ENCODE results near the gene RASL10B. TPM values are rescaled to one million over a fixed set of nuclear protein-coding genes. Genes with fewer than 3 reads are reported as not detected.

The RASL10B gene
- total and polyA plus RNA-seq, 10 of the 15 experiments (the other 5 are each of a cell fraction or from before 2014, with no cell fraction given), result not detected

- TF ChIP-seq PRDM15 (CRISPR knock-in tag; IDR thresholded peaks at IDR 0.05) (no peak), RAD51 (IDR thresholded peaks at IDR 0.05) (no peak), EP300 (IDR thresholded peaks at IDR 0.05; ENCODE audit: borderline replicate concordance in 1 of 2, control insufficient read depth in 1 of 2, low read depth in 2 of 2, low read length in 2 of 2) (no peak)
These were observed 11.1 kb downstream of the RASL10B start (continued) for GRCh38 chr17:35742496-35742895.

- Histone ChIP-seq H3K9me3 (replicated peaks; ENCODE audit: control insufficient read depth, insufficient read depth, low read length) (no peaks in the 10 kb centered on the region), H3K4me2 (ENCODE audit: control insufficient read depth, insufficient read depth) (no peak overlapping the region), H4K20me1 (ENCODE audit: control insufficient read depth, insufficient read depth) (no peaks in the 10 kb centered on the region), H3K79me2 (ENCODE audit: control insufficient read depth, insufficient read depth, low read length) (no peaks in the 10 kb centered on the region), H3K27ac (ENCODE audit: control insufficient read depth, insufficient read depth) (no peak overlapping the region), H3K9ac (ENCODE audit: control insufficient read depth, insufficient read depth, low read length) (no peak overlapping the region), H3K4me1 (ENCODE audit: control insufficient read depth, insufficient read depth, low read length) (no peaks in the 10 kb centered on the region), H2AFZ (ENCODE audit: control insufficient read depth, low read depth, low read length) (no peak overlapping the region), H3K36me3 (ENCODE audit: control insufficient read depth in 2 of 2, insufficient read depth in 2 of 2, low read length in 1 of 2) (no peaks in the 10 kb centered on the region), H3K27me3 (replicated peaks in 1 of 2; ENCODE audit: control insufficient read depth in 2 of 2, insufficient read depth in 2 of 2, low read length in 1 of 2) (peaks cover 2 to 3% of the 10 kb centered on the region in 2 experiments; a peak in 2 of 4 replicates), H3K4me3 (no peak overlapping the region)
- BruUV-seq (replicated peaks), result no TSS peak
- POLR2A ChIA-PET, result no interaction called here
- RAD21 ChIA-PET (ENCODE audit: unreplicated experiment), result no interaction called here
- intact Hi-C loops (cut with micrococcal nuclease; ENCODE audit: unreplicated experiment), result loop anchor here (10.0 kb wide), 1 partner anchor 1318 kb away; no protein-coding TSS in a partner anchor
- in situ Hi-C loops (cut with MboI), result loop anchor here (10.0 kb wide), 1 partner anchor 578 kb away; no protein-coding TSS in a partner anchor
- CTCF ChIA-PET, result interaction anchor here (0.6 to 6.0 kb wide), 2 partner anchors 32 to 130 kb away, joined by 3 to 116 read pairs; no protein-coding TSS in a partner anchor
- DNase-seq (ENCODE audit: low read depth, low spot score) (no peak), FAIRE-seq (no peak), ATAC-seq (no peak)
- SMC1A ChIA-PET (ENCODE audit: uncharacterized antibody, unreplicated experiment), result interaction anchor here (0.8 kb wide), 1 partner anchor 130 kb away, joined by 3 read pairs; no protein-coding TSS in a partner anchor
- WGBS (ENCODE audit: insufficient coverage, insufficient replicate concordance, low lambda C conversion rate, missing lambda C conversion rate), result 34% methylated on average over 6 of the region's 7 CpGs
- TF ChIP-seq SUPT20H (IDR thresholded peaks at IDR 0.05; ENCODE audit: borderline replicate concordance, control insufficient read depth, low read depth, low read length) (no peak), NR2C2 (IDR thresholded peaks at IDR 0.05; ENCODE audit: borderline replicate concordance, control insufficient read depth, insufficient read length, low read depth) (no peak), SPI1 (IDR thresholded peaks at IDR 0.05; ENCODE audit: borderline replicate concordance, insufficient read depth, low read depth, low read length) (no peak), CUX1 (IDR thresholded peaks at IDR 0.05; ENCODE audit: insufficient replicate concordance, low read depth, low read length) (no peak), POLR2AphosphoS2 (IDR thresholded peaks at IDR 0.05; ENCODE audit: low read depth, low read length) (no peak), ZNF217 (IDR thresholded peaks at IDR 0.05) (no peak)
These were observed 11.5 kb downstream of the RASL10B start for GRCh38 chr17:35742896-35743477.

Measured in GM12878 (cell line).